NCI-H2171 treated with DMSO at 0.1 percent for 48 hours (cell line): ENCODE data around the gene RAB11FIP4.
"Not testable (repeated sequence)": the region's sequence is repeated elsewhere in the genome, so short reads cannot be mapped to it uniquely, and the experiment has no call there.

Source experiments
- DNase-seq: peaks from one replicate; lab custom pipeline; 2025; lab: John Stamatoyannopoulos, UW

The RAB11FIP4 gene

GRCh38 chr17:31391496-31391949 is at the start of gene RAB11FIP4:
TSS of gene RAB11FIP4 (plus strand) at chr17:31391675. CDS start at chr17:31391853, 178 bp downstream.
- DNase-seq = peak; percentile 52

GRCh38 chr17:31345191-31345747 is 46.2 kb upstream of the RAB11FIP4 start:
- DNase-seq = not testable (repeated sequence)

- no peak for DNase-seq
Measured at GRCh38 chr17:31349454-31349853, 42.0 kb upstream of the RAB11FIP4 start.

- no peak for DNase-seq
Measured at GRCh38 chr17:31355935-31356334, 35.5 kb upstream of the RAB11FIP4 start.

GRCh38 chr17:31357091-31357490 is 34.4 kb upstream of the RAB11FIP4 start:
- no peak for DNase-seq

- peak; percentile 87 for DNase-seq
Measured at GRCh38 chr17:31357839-31358394, 33.6 kb upstream of the RAB11FIP4 start.

GRCh38 chr17:31364012-31364411 is 27.5 kb upstream of the RAB11FIP4 start:
- no peak for DNase-seq

GRCh38 chr17:31366088-31366487 is 25.4 kb upstream of the RAB11FIP4 start:
- DNase-seq = no peak

GRCh38 chr17:31369266-31369665 is 22.2 kb upstream of the RAB11FIP4 start:
- no peak for DNase-seq

- DNase-seq = peak; percentile 47
Measured at GRCh38 chr17:31371511-31372097, 19.9 kb upstream of the RAB11FIP4 start.

GRCh38 chr17:31373150-31374093 is 18.1 kb upstream of the RAB11FIP4 start:
- peak; percentile 68 for DNase-seq

- DNase-seq = no peak
Measured at GRCh38 chr17:31374094-31374447, 17.4 kb upstream of the RAB11FIP4 start.

- DNase-seq = no peak
Measured at GRCh38 chr17:31374503-31374902, 17.0 kb upstream of the RAB11FIP4 start.

- DNase-seq = no peak
Measured at GRCh38 chr17:31378638-31379037, 12.8 kb upstream of the RAB11FIP4 start.

GRCh38 chr17:31379597-31380205 is 11.8 kb upstream of the RAB11FIP4 start:
- no peak for DNase-seq

- DNase-seq = no peak
Measured at GRCh38 chr17:31381165-31381668, 10.3 kb upstream of the RAB11FIP4 start.

- DNase-seq = not testable (repeated sequence)
Measured at GRCh38 chr17:31382668-31383275, 8.7 kb upstream of the RAB11FIP4 start.

- peak; percentile 17 for DNase-seq
Measured at GRCh38 chr17:31383488-31383887, 8.0 kb upstream of the RAB11FIP4 start.

GRCh38 chr17:31385428-31386285 is 5.8 kb upstream of the RAB11FIP4 start:
- no peak for DNase-seq

GRCh38 chr17:31386542-31387075 is 4.9 kb upstream of the RAB11FIP4 start:
- DNase-seq = peak; percentile 4
